GM21447 (cell line): Measurements from ENCODE around the gene PRCD.

ENCODE experiments used
- ATAC-seq: cut with Tn5 transposase; IDR thresholded peaks from one replicate; pipeline ENCODE4 v1.9.1; 2021; ENCODE audit not compliant: unreplicated experiment

The PRCD gene

GRCh38 chr17:76538281-76538931, 1.4 kb upstream of the PRCD start:
- no peak for ATAC-seq

GRCh38 chr17:76538941-76539570, 788 bp upstream of the PRCD start:
- ATAC-seq = no peak

- no peak for ATAC-seq
Measured at GRCh38 chr17:76540381-76541300, 797 bp downstream of the PRCD start.

- no peak for ATAC-seq
Measured at GRCh38 chr17:76541739-76542454, 2.1 kb downstream of the PRCD start.

- ATAC-seq = no peak
Measured at GRCh38 chr17:76542566-76542971, 2.7 kb downstream of the PRCD start.

GRCh38 chr17:76542984-76543383, 3.1 kb downstream of the PRCD start:
- ATAC-seq = no peak

- ATAC-seq = no peak
Measured at GRCh38 chr17:76543482-76543825, 3.6 kb downstream of the PRCD start.

- ATAC-seq = no peak
Measured at GRCh38 chr17:76543826-76544545, 4.1 kb downstream of the PRCD start.

GRCh38 chr17:76544546-76545365, 4.9 kb downstream of the PRCD start:
- ATAC-seq = no peak

GRCh38 chr17:76545918-76546555, 6.2 kb downstream of the PRCD start:
- ATAC-seq = no peak

- ATAC-seq = no peak
Measured at GRCh38 chr17:76546556-76547182, 6.8 kb downstream of the PRCD start.

- no peak for ATAC-seq
Measured at GRCh38 chr17:76547183-76547641, 7.4 kb downstream of the PRCD start.

GRCh38 chr17:76547642-76548202, 7.9 kb downstream of the PRCD start:
- no peak for ATAC-seq

GRCh38 chr17:76548378-76549214, 8.8 kb downstream of the PRCD start:
- no peak for ATAC-seq

- no peak for ATAC-seq
Measured at GRCh38 chr17:76549215-76549518, 9.3 kb downstream of the PRCD start.

- no peak for ATAC-seq
Measured at GRCh38 chr17:76549539-76549938, 9.7 kb downstream of the PRCD start.

GRCh38 chr17:76550712-76551615, 11.1 kb downstream of the PRCD start:
- no peak for ATAC-seq
